ENCODE data around the gene MS4A12. TPM values are rescaled to one million over a fixed set of nuclear protein-coding genes. Genes with fewer than 3 reads are reported as not detected.

MS4A12 gene
- total RNA-seq, 2 donors from 2014 or later: not detected

DNA sequence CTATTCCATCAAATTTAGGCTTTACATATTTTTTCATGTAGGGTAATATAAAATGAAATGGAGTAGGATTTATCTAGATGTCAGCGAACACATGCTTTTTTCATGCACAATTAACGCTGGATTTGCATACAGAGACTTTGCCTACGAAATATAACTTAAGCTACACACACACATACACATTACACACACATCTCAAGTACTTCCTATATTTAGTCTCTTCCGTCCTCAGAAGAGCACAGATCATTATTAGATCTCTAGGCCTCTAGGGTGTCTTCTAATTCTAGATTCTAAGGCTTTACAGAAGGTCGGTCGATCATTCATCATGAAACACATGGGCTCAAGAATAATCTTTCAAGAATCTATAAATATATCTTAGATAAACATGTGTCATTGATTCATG lies 18.8 kb downstream of the MS4A12 start:
- WGBS, 2 donors: 72 to 73% methylated on average over 6 of the region's 6 CpGs
- H3K9me3 ChIP-seq: no peaks in the 10 kb centered on the region
- H3K27me3 ChIP-seq: no peaks in the 10 kb centered on the region
- intact Hi-C loops (cut with DNase I): no loop called here
- H3K4me3 ChIP-seq: no peak overlapping the region
- no peaks in the 10 kb centered on the region for H3K4me1 ChIP-seq
- ATAC-seq (no peak), DNase-seq (no peak)
- no peak overlapping the region for H3K27ac ChIP-seq
- H3K36me3 ChIP-seq (replicated peaks in 1 of 2; ENCODE audit: insufficient read depth in 1 of 2, low read depth in 2 of 2): no peaks in the 10 kb centered on the region
- TF ChIP-seq, protein P1, sequence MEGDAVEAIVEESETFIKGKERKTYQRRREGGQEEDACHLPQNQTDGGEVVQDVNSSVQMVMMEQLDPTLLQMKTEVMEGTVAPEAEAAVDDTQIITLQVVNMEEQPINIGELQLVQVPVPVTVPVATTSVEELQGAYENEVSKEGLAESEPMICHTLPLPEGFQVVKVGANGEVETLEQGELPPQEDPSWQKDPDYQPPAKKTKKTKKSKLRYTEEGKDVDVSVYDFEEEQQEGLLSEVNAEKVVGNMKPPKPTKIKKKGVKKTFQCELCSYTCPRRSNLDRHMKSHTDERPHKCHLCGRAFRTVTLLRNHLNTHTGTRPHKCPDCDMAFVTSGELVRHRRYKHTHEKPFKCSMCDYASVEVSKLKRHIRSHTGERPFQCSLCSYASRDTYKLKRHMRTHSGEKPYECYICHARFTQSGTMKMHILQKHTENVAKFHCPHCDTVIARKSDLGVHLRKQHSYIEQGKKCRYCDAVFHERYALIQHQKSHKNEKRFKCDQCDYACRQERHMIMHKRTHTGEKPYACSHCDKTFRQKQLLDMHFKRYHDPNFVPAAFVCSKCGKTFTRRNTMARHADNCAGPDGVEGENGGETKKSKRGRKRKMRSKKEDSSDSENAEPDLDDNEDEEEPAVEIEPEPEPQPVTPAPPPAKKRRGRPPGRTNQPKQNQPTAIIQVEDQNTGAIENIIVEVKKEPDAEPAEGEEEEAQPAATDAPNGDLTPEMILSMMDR (IDR thresholded peaks at IDR 0.05): no peak
- TF ChIP-seq POLR2A (IDR thresholded peaks at IDR 0.05): no peak

DNA sequence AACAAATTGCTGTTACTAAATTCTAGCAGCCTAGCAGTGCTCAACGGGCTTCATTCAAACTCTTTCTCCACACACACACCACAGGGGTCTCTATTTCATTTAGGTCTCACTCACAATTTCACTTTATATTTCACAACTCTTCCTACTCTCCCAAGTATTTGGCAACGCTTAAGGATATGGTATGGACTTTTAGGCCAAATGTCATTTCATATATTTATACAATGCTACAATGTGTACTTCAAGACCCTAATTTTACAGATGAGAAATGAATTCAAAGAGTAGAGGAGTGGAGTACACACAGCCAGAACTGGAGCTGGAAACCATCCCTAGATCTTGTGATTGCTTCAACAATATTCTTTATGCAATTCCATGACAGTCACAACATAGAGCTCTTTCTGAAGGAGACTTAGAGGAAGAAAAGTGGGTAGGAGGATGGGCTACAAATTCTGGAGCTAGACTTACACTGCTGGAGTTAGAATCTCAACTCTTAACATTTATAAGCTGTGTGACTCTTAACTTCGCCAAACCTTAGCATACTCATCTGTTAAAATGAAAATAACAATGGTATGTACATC lies 20.2 kb downstream of the MS4A12 start:
- Histone ChIP-seq H3K9me3 (no peaks in the 10 kb centered on the region), H3K4me1 (no peaks in the 10 kb centered on the region), H3K27me3 (no peaks in the 10 kb centered on the region), H3K4me3 (no peak overlapping the region), H3K27ac (no peak overlapping the region), H3K36me3 (replicated peaks in 1 of 2; ENCODE audit: insufficient read depth in 1 of 2, low read depth in 2 of 2) (no peaks in the 10 kb centered on the region)
- ATAC-seq (no peak), DNase-seq (no peak)
- 74 to 76% methylated on average over 3 of the region's 3 CpGs for WGBS, 2 donors
- intact Hi-C loops (cut with DNase I): no loop called here
- TF ChIP-seq, protein P1 (IDR thresholded peaks at IDR 0.05): no peak
- no peak for TF ChIP-seq POLR2A (IDR thresholded peaks at IDR 0.05)

DNA sequence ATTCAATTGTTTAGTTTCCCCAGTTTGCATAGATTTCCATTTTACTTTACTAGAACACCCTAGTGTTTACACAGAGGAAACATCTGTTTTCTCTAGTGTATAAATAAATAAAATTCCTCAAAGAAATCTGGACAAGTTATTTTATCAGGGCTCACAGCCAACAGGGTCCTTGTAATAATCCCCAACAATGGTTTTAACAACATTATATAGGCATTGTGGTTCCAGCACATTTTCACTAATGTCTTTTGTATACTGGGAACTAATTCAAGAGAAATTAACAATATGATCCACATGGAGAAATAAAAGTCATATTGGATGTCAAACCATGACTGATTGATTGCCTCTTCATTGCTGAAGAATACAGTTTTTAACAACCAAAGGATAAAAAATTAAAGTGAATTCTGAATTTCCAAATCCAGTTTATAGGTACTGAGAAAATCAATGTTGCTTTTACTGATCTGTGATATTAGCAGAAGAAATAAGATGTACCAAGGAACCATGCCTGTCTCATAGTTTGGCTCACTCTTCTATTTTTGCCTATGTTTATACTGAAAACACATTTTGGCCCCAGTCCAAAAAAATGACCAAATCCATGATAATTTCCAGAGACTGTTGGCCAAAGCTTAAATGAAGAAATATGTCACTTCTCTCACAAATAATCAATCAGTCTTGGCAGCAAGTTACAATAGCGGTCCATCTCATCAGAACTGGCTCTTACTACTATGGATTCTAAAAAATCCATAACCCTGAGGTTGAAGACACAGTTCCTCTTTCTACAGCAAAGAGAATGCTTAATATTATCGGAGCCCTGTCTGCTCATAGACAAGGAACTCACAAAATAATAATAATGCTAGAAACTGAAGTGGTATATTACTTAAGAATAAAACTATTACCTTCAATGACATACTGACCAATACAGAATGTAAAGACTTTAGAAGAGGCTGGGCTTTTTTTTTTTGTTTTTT lies 21.2 kb downstream of the MS4A12 start:
- 35 to 38% methylated on average over 2 of the region's 2 CpGs for WGBS, 2 donors
- no peaks in the 10 kb centered on the region for H3K27me3 ChIP-seq
- no peak overlapping the region for H3K4me3 ChIP-seq
- no peaks in the 10 kb centered on the region for H3K9me3 ChIP-seq
- no peaks in the 10 kb centered on the region for H3K36me3 ChIP-seq (replicated peaks in 1 of 2; ENCODE audit: insufficient read depth in 1 of 2, low read depth in 2 of 2)
- no peak overlapping the region for H3K27ac ChIP-seq
- ATAC-seq: no peak
- intact Hi-C loops (cut with DNase I): no loop called here
- H3K4me1 ChIP-seq: no peaks in the 10 kb centered on the region
- DNase-seq: no peak
- no peak for TF ChIP-seq POLR2A (IDR thresholded peaks at IDR 0.05)
- TF ChIP-seq, protein P1 (IDR thresholded peaks at IDR 0.05): no peak

DNA sequence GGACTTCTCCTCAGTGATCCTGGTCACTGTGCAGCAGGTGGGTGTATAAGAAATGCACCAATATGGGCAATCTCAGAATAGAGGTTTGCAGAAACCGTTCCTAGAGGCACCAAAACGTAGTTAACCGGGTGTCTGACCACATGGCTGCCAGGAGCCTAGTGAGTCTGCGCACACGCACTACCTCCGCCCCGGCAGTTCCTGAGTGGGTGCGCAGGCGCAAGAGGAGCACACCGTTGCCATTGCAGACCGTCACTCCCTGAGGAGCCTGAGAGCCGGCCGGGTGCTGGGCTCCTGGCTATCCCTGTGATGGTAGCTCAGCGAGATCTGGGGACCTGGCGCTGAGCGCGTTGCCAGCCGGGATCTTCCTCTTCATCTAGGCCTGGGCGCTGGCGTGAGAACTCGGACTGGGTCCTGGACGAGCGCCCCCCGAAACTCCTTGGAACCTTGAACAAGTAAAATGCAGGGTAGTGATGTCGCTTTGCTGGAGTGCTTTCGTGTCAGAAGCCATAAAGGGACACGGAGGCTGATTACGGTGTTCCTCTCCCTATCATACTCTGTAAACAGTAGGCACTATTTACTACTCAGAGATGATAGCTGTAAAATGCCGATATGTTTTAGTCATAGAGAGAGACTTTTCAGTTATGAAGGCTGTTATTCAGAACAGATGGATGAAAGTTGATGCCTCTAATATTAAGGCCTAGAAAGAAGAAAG lies 22.7 kb downstream of the MS4A12 start, which contains the start of gene MS4A13:
Gene MS4A13, plus strand, starts transcription at position 249 of the 712 bp plus-strand sequence. CDS start 2,692 bp downstream, outside the sequence.
- H3K4me1 ChIP-seq: no peaks in the 10 kb centered on the region
- ATAC-seq: no peak
- H3K27me3 ChIP-seq: no peaks in the 10 kb centered on the region
- WGBS, 2 donors: 88 to 89% methylated on average over 20 to 29 of the region's 29 CpGs
- no peak within 1 kb of the TSS for H3K4me3 ChIP-seq
- TF ChIP-seq, protein P1 (IDR thresholded peaks at IDR 0.05): no peak
- no peak for TF ChIP-seq POLR2A (IDR thresholded peaks at IDR 0.05)
- H3K27ac ChIP-seq: no peak within 1 kb of the TSS
- H3K36me3 ChIP-seq (replicated peaks in 1 of 2; ENCODE audit: insufficient read depth in 1 of 2, low read depth in 2 of 2): no peaks in the 10 kb centered on the region
- H3K9me3 ChIP-seq: no peaks in the 10 kb centered on the region
- no peak for DNase-seq
- intact Hi-C loops (cut with DNase I): no loop called here
